Naive thymus-derived CD4-positive, alpha-beta T cell (primary cell): Measurements from ENCODE around the gene GRB10. TPM values are rescaled to one million over a fixed set of nuclear protein-coding genes. Genes with fewer than 3 reads are reported as not detected.

Experiments
- ATAC-seq: fragments of 150-1000 bp; cut with Tn5 transposase; 2 replicates; pipeline ENCODE4 v1.10.0; 2021; ENCODE audit warnings: mild to moderate bottlenecking, moderate library complexity
- CTCF ChIA-PET: fragments of 350-600 bp; sonication (Branson Sonifier 250); formaldehyde crosslinking; loops from one replicate; lab custom pipeline; 2021; ENCODE audit warnings: antibody characterized with exemption; lab: Charles Lee
- POLR2A ChIA-PET: fragments of 350-600 bp; sonication (Branson Sonifier 250); formaldehyde crosslinking; loops from one replicate; lab custom pipeline; 2021; ENCODE audit warnings: antibody characterized with exemption, inconsistent platforms; lab: Charles Lee
- DNase-seq, 9 donors: peaks; one replicate each; pipeline versions ENCODE4 v3.0.0 to v3.0.0-alpha.2; 2020 to 2022; ENCODE audit warnings: mixed read lengths in 1 of 9
- H3K27ac ChIP-seq: one replicate; pipeline ENCODE4 v1.7.0; 2013; ENCODE audit warnings: mild to moderate bottlenecking, low read depth, low read length, moderate library complexity
- H3K27me3 ChIP-seq, 2 donors: one replicate each; pipeline ENCODE4 v1.7.0; 2013; ENCODE audit warnings: low read length in 2 of 2, mild to moderate bottlenecking in 2 of 2, moderate library complexity in 2 of 2; ENCODE audit not compliant: control insufficient read depth in 2 of 2, insufficient read depth in 2 of 2
- H3K36me3 ChIP-seq, 3 experiments: 1 replicate in 2 of 3; 2 replicates in 1 of 3; pipeline ENCODE4 v1.7.0; 2013; ENCODE audit warnings: low read length in 3 of 3, mild to moderate bottlenecking in 3 of 3, moderate library complexity in 1 of 3; ENCODE audit not compliant: insufficient read depth in 3 of 3, control insufficient read depth in 2 of 3
- H3K4me1 ChIP-seq, 2 donors: one replicate each; pipeline ENCODE4 v1.7.0; 2013; ENCODE audit warnings: low read length in 2 of 2, mild to moderate bottlenecking in 2 of 2, moderate library complexity in 1 of 2; ENCODE audit not compliant: control insufficient read depth in 2 of 2, insufficient read depth in 2 of 2
- H3K4me3 ChIP-seq: 2 replicates; pipeline ENCODE4 v1.7.0; 2013; ENCODE audit warnings: mild to moderate bottlenecking, low read length
- H3K9me3 ChIP-seq, 3 experiments: 1 replicate in 2 of 3; 2 replicates in 1 of 3; pipeline ENCODE4 v1.7.0; 2013; ENCODE audit warnings: low read length in 3 of 3; ENCODE audit not compliant: control insufficient read depth in 2 of 3
- H3K27ac Mint-ChIP-seq, 9 donors: one replicate each; pipeline ENCODE4 v1.8.0; 2020 to 2022; ENCODE audit warnings: mixed read lengths in 9 of 9, mild to moderate bottlenecking in 8 of 9, moderate library complexity in 5 of 9, inconsistent platforms in 2 of 9
- H3K27me3 Mint-ChIP-seq, 5 donors: one replicate each; pipeline ENCODE4 v1.8.0; 2021 to 2022; ENCODE audit warnings: mixed read lengths in 5 of 5, mild to moderate bottlenecking in 1 of 5
- H3K36me3 Mint-ChIP-seq, 5 donors: one replicate each; pipeline ENCODE4 v1.8.0; 2020 to 2022; ENCODE audit warnings: mixed read lengths in 5 of 5, mild to moderate bottlenecking in 3 of 5, inconsistent platforms in 1 of 5
- H3K4me1 Mint-ChIP-seq, 7 donors: one replicate each; pipeline ENCODE4 v1.8.0; 2020 to 2022; ENCODE audit warnings: mixed read lengths in 7 of 7, mild to moderate bottlenecking in 3 of 7, inconsistent platforms in 1 of 7
- H3K4me3 Mint-ChIP-seq, 10 donors: one replicate each; pipeline ENCODE4 v1.8.0; 2020 to 2022; ENCODE audit warnings: mild to moderate bottlenecking in 10 of 10, mixed read lengths in 10 of 10, moderate library complexity in 6 of 10, inconsistent platforms in 2 of 10
- H3K9me3 Mint-ChIP-seq, 11 donors: one replicate each; pipeline ENCODE4 v1.8.0; 2020 to 2022; ENCODE audit warnings: mixed read lengths in 11 of 11, mild to moderate bottlenecking in 4 of 11, inconsistent platforms in 1 of 11, moderate library complexity in 1 of 11
- intact Hi-C, 2 donors: fragments of 100-400 bp; cut with micrococcal nuclease; formaldehyde crosslinking; loops; one replicate each; pipeline ENCODE4 v1.15.1; 2023
- polyA plus RNA-seq, 2 donors: library from polyadenylated mRNA; unstranded; fragments of 300-500 nt; fragmentation: Illumina TruSeq; gene quantifications; one replicate each; pipeline ENCODE4 v1.2.3, GENCODE V29; 2021
- total RNA-seq, 6 experiments: library from RNA in 5 of 6; stranded (reverse) in 5 of 6; gene quantifications; 1 replicate in 5 of 6; 2 replicates in 1 of 6; pipeline ENCODE4 v1.2.3 and lab custom pipeline; 2021 to 2026

GRB10 gene
- total and polyA plus RNA-seq, 7 experiments from 2014 or later, result 2.6 to 10.6 (median 6.2) TPM

DNA sequence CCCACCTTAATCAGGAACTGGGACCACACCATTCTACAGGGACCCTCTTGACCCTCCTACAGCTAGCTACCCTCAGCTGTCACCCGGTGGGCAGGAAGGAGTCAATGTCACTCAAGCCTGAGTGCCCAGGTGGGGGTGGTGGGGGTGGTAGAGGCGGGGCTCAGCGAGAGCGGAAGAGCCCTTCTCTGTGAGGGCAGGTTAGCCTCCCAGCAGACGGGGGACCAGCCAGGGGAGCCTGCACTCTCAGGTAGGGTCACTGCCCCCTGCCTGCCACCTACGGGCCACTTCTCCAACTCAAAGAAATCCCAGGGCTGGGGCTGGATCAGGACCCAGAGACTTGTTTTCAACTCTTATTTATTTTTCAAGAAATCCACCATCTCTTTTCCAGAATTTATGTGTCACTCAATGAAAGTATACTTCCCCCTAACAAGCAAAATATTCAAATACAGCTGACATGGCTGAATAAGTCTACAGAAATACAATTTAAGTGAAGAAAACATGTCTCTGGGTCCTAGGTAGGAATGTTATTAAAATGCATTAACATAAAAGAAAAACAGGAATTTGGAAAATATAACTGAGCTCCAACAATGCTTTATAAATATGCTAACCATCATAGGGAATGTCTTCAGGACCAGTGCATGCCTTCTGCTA, 154.1 kb downstream of the GRB10 start:
- Histone ChIP-seq H3K9me3 (no peaks in the 10 kb centered on the region), H3K36me3 (peaks cover 0 to 8% (median 0%) of the 10 kb centered on the region in 3 experiments), H3K27ac (no peak overlapping the region), H3K4me3 (no peak overlapping the region), H3K4me1 (no peaks in the 10 kb centered on the region), H3K27me3 (no peaks in the 10 kb centered on the region)
- ChIA-PET POLR2A (interaction anchor here (0.7 kb wide), 1 partner anchor 510 kb away, joined by 3 read pairs; no protein-coding TSS in a partner anchor), CTCF (interaction anchor here (0.7 to 1.4 kb wide), 4 partner anchors 12 to 48 kb away, joined by 3 to 4 read pairs (median 4); no protein-coding TSS in a partner anchor)
- Mint-ChIP-seq H3K36me3 (peaks cover 0 to 4% (median 0%) of the 10 kb centered on the region in 5 donors), H3K4me3 (no peak overlapping the region), H3K27ac (no peak overlapping the region), H3K27me3 (peaks cover 0 to 18% (median 0%) of the 10 kb centered on the region in 5 donors), H3K4me1 (peaks cover 0 to 6% (median 0%) of the 10 kb centered on the region in 7 donors), H3K9me3 (peaks cover 0 to 2% (median 0%) of the 10 kb centered on the region in 11 donors)
- DNase-seq (no peak), ATAC-seq (no peak)
- intact Hi-C loops, result no loop called here

DNA sequence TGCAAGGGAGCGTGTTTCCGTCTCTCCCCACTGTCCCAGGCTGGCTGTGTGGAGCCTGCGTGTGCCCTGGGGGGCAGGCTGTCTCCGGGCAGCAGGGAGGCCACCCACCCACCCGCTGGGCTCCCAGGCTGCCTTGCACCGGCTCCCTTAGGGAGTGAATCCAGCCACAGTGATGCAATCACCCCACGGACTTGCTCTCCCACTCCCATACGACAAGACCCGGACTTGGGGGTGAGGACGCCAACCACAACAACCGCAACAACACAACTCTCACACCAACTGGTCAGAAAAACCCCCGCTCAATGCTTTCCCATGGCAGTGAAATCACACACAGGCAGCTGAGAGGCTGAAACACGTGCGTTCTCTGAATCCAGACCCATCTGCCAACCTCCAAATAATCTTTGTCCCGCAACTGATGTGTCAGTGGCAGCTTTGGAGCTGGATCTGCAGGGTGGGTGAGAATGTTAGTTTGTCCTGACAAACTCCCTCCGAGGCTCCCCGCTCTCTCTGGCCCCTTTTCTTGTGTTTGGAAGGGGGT, 154.8 kb downstream of the GRB10 start:
- H3K4me3 Mint-ChIP-seq, result no peak overlapping the region
- Histone ChIP-seq H3K27me3 (no peaks in the 10 kb centered on the region), H3K27ac (no peak overlapping the region), H3K4me3 (no peak overlapping the region), H3K4me1 (no peaks in the 10 kb centered on the region), H3K36me3 (peaks cover 0 to 8% (median 0%) of the 10 kb centered on the region in 3 experiments), H3K9me3 (no peaks in the 10 kb centered on the region)
- ATAC-seq (no peak), DNase-seq (no peak)
- peaks cover 0 to 13% (median 0%) of the 10 kb centered on the region in 5 donors for H3K27me3 Mint-ChIP-seq
- peaks cover 0 to under 1% (median 0%) of the 10 kb centered on the region in 7 donors for H3K4me1 Mint-ChIP-seq
- ChIA-PET POLR2A (no interaction called here), CTCF (no interaction called here)
- peaks cover 0 to 4% (median 0%) of the 10 kb centered on the region in 5 donors for H3K36me3 Mint-ChIP-seq
- H3K27ac Mint-ChIP-seq, result no peak overlapping the region
- H3K9me3 Mint-ChIP-seq, result no peaks in the 10 kb centered on the region
- intact Hi-C loops, result no loop called here

DNA sequence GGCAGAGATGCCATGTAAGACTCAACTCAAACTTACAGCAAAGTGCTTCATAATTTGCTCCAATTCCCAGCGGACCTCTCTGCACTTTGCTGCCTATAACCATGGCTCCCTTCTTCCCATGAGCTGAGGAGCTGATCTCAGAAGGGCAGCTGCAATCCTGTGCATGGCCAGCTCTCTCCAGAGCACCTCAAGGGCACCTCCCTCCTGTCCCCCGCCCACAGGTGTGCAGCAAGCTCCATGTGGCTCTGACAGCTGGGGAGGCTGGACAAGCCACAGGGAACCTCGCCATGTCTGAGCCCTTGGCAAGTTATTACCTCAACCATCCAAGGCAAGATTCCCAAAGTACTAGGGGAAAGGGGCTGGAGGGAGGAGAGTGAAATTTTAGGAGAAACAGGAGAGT, 156.4 kb downstream of the GRB10 start:
- Mint-ChIP-seq H3K4me1 (no peaks in the 10 kb centered on the region), H3K36me3 (peaks cover 0 to 4% (median 0%) of the 10 kb centered on the region in 5 donors), H3K9me3 (no peaks in the 10 kb centered on the region), H3K27ac (no peak overlapping the region), H3K4me3 (no peak overlapping the region), H3K27me3 (peaks cover 0 to 17% (median 0%) of the 10 kb centered on the region in 5 donors)
- POLR2A ChIA-PET, result interaction anchor here (0.6 kb wide), 1 partner anchor 542 kb away, joined by 3 read pairs; no protein-coding TSS in a partner anchor
- H3K4me1 ChIP-seq, result no peaks in the 10 kb centered on the region
- H3K27me3 ChIP-seq, result no peaks in the 10 kb centered on the region
- no peak overlapping the region for H3K27ac ChIP-seq
- no peaks in the 10 kb centered on the region for H3K9me3 ChIP-seq
- no peak overlapping the region for H3K4me3 ChIP-seq
- H3K36me3 ChIP-seq, result peaks cover 0 to 8% (median 0%) of the 10 kb centered on the region in 3 experiments
- CTCF ChIA-PET, result no interaction called here
- DNase-seq (no peak), ATAC-seq (no peak)
- intact Hi-C loops, result no loop called here

DNA sequence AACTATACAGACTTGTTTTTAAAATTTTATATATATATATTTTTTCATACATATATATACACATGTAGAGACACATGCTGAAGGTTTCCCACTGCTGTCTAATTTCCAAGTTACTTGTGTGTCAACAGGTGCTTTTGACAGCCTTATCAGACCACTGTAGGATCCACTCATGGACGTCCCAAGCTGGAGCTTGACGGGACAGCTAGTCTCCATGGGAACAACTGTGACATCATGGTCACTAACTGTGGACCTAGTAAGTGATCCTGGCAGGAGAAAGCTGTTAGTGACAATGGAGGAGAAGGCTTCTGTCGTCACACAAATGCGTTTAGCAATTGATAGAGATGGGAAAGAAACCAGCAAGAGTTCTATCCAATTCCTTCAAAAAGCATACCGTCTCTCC, 157.3 kb downstream of the GRB10 start:
- ATAC-seq (no peak), DNase-seq (no peak)
- no peaks in the 10 kb centered on the region for H3K4me1 ChIP-seq
- H3K27ac Mint-ChIP-seq, result no peak overlapping the region
- CTCF ChIA-PET, result no interaction called here
- H3K4me3 Mint-ChIP-seq, result no peak overlapping the region
- H3K27me3 Mint-ChIP-seq, result peaks cover 0 to 20% (median 0%) of the 10 kb centered on the region in 5 donors
- H3K27me3 ChIP-seq, result no peaks in the 10 kb centered on the region
- no peaks in the 10 kb centered on the region for H3K9me3 Mint-ChIP-seq
- H3K27ac ChIP-seq, result no peak overlapping the region
- no peak overlapping the region for H3K4me3 ChIP-seq
- peaks cover 0 to 4% (median 0%) of the 10 kb centered on the region in 5 donors for H3K36me3 Mint-ChIP-seq
- POLR2A ChIA-PET, result interaction anchor here (0.6 kb wide), 1 partner anchor 28 kb away, joined by 3 read pairs; no protein-coding TSS in a partner anchor
- H3K9me3 ChIP-seq, result no peaks in the 10 kb centered on the region
- intact Hi-C loops, result no loop called here
- peaks cover 0 to 8% (median 0%) of the 10 kb centered on the region in 3 experiments for H3K36me3 ChIP-seq
- no peaks in the 10 kb centered on the region for H3K4me1 Mint-ChIP-seq

DNA sequence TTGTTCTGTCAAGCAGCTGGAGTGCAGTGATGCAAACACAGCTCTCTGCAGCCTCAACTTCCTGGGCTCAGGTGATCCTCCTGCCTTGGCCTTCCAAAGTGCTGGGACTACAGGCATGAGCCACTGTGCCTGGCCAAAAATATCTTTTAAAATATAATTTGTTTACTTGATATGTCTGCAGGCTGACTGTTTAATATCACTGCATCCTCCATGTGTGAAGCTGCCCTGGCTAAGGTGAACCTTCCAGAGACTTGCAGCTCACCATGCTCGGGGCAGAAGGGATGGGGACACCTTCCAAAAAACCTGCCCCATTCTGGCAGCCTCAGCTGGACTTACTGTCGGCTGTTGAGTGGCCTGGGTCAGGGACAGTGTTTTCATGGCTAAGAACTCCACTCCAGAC, 159.9 kb downstream of the GRB10 start:
- Histone ChIP-seq H3K9me3 (no peaks in the 10 kb centered on the region), H3K27me3 (no peaks in the 10 kb centered on the region), H3K27ac (no peak overlapping the region), H3K4me1 (no peaks in the 10 kb centered on the region), H3K36me3 (peaks cover 0 to 8% (median 0%) of the 10 kb centered on the region in 3 experiments), H3K4me3 (no peak overlapping the region)
- ChIA-PET POLR2A (no interaction called here), CTCF (no interaction called here)
- intact Hi-C loops, result no loop called here
- Mint-ChIP-seq H3K27ac (no peak overlapping the region), H3K4me3 (no peak overlapping the region), H3K9me3 (no peaks in the 10 kb centered on the region), H3K4me1 (no peaks in the 10 kb centered on the region), H3K27me3 (peaks cover 0 to 33% (median 0%) of the 10 kb centered on the region in 5 donors), H3K36me3 (peaks cover 0 to under 1% (median 0%) of the 10 kb centered on the region in 5 donors)
- DNase-seq (no peak), ATAC-seq (no peak)

DNA sequence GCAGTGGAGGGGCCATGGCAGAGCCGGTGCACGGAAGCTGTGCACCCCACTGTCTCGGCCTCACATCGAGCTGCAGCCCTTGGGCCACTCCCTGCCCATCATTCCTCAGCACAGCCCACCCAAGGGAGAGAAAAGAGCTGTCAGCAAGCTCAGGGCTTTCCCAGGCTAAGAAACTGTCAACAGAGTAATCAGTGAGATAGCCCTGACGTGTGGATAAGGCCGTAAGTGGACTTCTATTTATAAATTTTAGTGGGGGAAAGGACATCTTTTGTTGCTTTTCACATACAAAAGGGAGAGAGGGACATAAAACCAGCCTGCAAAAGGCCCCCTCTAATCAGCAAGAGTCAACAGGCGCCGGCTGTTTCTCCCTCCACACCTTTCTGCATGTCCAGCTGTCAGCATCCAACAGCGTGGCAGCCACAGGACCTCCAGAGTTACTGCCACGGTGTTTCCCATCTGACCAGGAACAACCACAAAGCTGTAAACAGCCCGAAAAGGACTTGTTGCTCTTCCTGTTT, 160.7 kb downstream of the GRB10 start:
- DNase-seq (no peak), ATAC-seq (no peak)
- Mint-ChIP-seq H3K27me3 (peaks cover 0 to 39% (median 0%) of the 10 kb centered on the region in 5 donors), H3K4me3 (no peak overlapping the region), H3K27ac (no peak overlapping the region), H3K36me3 (no peaks in the 10 kb centered on the region), H3K9me3 (no peaks in the 10 kb centered on the region), H3K4me1 (no peaks in the 10 kb centered on the region)
- H3K9me3 ChIP-seq, result no peaks in the 10 kb centered on the region
- ChIA-PET POLR2A (no interaction called here), CTCF (no interaction called here)
- H3K4me3 ChIP-seq, result no peak overlapping the region
- H3K4me1 ChIP-seq, result no peaks in the 10 kb centered on the region
- no peak overlapping the region for H3K27ac ChIP-seq
- H3K27me3 ChIP-seq, result no peaks in the 10 kb centered on the region
- intact Hi-C loops, result no loop called here
- H3K36me3 ChIP-seq, result peaks cover 0 to 8% (median 0%) of the 10 kb centered on the region in 3 experiments
